ENCODE data around the gene PGGT1B.
"Not testable (repeated sequence)": the region's sequence is repeated elsewhere in the genome, so short reads cannot be mapped to it uniquely, and the experiment has no call there.

The PGGT1B gene

GRCh38 chr5:115257981-115258380, 4.7 kb downstream of the PGGT1B start:
- no peak for DNase-seq

GRCh38 chr5:115249379-115249778, 13.3 kb downstream of the PGGT1B start:
- DNase-seq = not testable (repeated sequence)

GRCh38 chr5:115246361-115246991, 16.2 kb downstream of the PGGT1B start:
- no peak for DNase-seq

GRCh38 chr5:115243412-115243811, 19.3 kb downstream of the PGGT1B start:
- no peak for DNase-seq

GRCh38 chr5:115241881-115242642, 20.6 kb downstream of the PGGT1B start:
- DNase-seq = no peak

GRCh38 chr5:115237066-115237465, 25.6 kb downstream of the PGGT1B start:
- DNase-seq = no peak

GRCh38 chr5:115236599-115236998, 26.1 kb downstream of the PGGT1B start:
- no peak for DNase-seq

- no peak for DNase-seq
These were observed 31.1 kb downstream of the PGGT1B start for GRCh38 chr5:115231598-115231997.

- DNase-seq = no peak
These were observed 33.1 kb downstream of the PGGT1B start for GRCh38 chr5:115229606-115230005.

GRCh38 chr5:115227281-115227680, 35.4 kb downstream of the PGGT1B start:
- DNase-seq = no peak

- no peak for DNase-seq
These were observed 48.1 kb downstream of the PGGT1B start for GRCh38 chr5:115214541-115214940.

- peak; percentile 13 for DNase-seq
These were observed 53.4 kb downstream of the PGGT1B start for GRCh38 chr5:115209279-115209678.

GRCh38 chr5:115202952-115203351, 59.7 kb downstream of the PGGT1B start:
- DNase-seq = no peak

- DNase-seq = no peak
These were observed 66.5 kb downstream of the PGGT1B start for GRCh38 chr5:115196161-115196560.

- no peak for DNase-seq
These were observed 68.0 kb downstream of the PGGT1B start for GRCh38 chr5:115194676-115195075.

- DNase-seq = no peak
These were observed 69.4 kb downstream of the PGGT1B start for GRCh38 chr5:115193295-115193694.

- DNase-seq = no peak
These were observed 70.6 kb downstream of the PGGT1B start for GRCh38 chr5:115192098-115192497.

- no peak for DNase-seq
These were observed 71.1 kb downstream of the PGGT1B start for GRCh38 chr5:115191474-115192031.

GRCh38 chr5:115190388-115190787, 72.3 kb downstream of the PGGT1B start:
- DNase-seq = no peak

- no peak for DNase-seq
These were observed 72.8 kb downstream of the PGGT1B start for GRCh38 chr5:115189866-115190265.

GRCh38 chr5:115186794-115187193, 75.9 kb downstream of the PGGT1B start:
- DNase-seq = no peak

- no peak for DNase-seq
These were observed 77.9 kb downstream of the PGGT1B start for GRCh38 chr5:115184770-115185169.

- DNase-seq = no peak
These were observed 80.9 kb downstream of the PGGT1B start for GRCh38 chr5:115181757-115182156.

- DNase-seq = no peak
These were observed 82.4 kb downstream of the PGGT1B start for GRCh38 chr5:115180165-115180709.

Measured in KG1 (cell line).